Measurements from ENCODE around the gene ARF3. TPM values are rescaled to one million over a fixed set of nuclear protein-coding genes. Genes with fewer than 3 reads are reported as not detected.

The ARF3 gene
- total and polyA plus RNA-seq, 2 of the 13 experiments (the other 11 are each of a cell fraction or from before 2014, with no cell fraction given), result 53.8 to 57.9 TPM

DNA sequence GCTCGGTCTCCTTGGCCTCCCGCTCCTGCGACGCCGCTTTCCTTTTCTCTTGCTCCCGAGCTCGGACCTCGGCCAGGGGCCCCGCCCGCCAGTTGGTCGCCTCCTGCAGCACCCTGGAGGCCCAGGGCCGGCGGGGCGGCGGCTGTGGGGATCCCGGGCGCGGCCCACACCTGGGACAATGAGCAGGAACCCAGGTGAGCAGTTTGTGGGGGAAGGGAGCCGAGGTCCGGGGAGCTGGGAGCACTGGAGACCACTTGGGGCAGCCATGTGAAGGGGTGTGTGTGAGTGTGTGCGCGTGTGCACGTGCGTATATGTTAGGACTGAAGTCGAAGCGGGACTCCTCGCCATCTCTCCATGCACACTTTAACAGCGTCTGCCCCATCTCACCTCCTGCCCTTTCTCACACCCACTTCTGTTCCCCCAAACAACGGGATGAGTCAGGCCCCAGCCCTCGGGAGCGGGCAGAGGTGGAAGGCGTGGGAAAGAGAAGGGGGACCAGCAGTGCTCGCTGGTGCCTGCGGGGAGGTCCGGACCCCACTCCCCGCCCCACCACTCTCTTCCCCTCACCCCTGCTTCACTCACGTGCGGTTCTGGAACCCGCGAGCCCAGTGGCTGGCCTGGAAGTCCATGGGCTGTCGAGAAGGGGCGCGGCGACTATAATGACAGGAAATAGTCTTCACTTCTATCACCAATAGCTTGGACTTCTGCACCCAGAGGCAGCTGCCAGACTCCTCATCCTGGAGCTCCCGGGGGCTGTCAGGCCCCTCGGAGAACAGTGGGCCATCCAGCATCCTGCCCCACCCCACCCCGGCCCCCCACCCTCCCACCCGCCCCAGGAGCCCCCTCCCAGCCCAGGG lies 41.4 kb upstream of the ARF3 start (continued):
- TF ChIP-seq, protein P1, sequence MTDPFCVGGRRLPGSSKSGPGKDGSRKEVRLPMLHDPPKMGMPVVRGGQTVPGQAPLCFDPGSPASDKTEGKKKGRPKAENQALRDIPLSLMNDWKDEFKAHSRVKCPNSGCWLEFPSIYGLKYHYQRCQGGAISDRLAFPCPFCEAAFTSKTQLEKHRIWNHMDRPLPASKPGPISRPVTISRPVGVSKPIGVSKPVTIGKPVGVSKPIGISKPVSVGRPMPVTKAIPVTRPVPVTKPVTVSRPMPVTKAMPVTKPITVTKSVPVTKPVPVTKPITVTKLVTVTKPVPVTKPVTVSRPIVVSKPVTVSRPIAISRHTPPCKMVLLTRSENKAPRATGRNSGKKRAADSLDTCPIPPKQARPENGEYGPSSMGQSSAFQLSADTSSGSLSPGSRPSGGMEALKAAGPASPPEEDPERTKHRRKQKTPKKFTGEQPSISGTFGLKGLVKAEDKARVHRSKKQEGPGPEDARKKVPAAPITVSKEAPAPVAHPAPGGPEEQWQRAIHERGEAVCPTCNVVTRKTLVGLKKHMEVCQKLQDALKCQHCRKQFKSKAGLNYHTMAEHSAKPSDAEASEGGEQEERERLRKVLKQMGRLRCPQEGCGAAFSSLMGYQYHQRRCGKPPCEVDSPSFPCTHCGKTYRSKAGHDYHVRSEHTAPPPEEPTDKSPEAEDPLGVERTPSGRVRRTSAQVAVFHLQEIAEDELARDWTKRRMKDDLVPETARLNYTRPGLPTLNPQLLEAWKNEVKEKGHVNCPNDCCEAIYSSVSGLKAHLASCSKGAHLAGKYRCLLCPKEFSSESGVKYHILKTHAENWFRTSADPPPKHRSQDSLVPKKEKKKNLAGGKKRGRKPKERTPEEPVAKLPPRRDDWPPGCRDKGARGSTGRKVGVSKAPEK (CRISPR knock-in tag; IDR thresholded peaks at IDR 0.05; ENCODE audit: borderline replicate concordance), result no peak
- no peak for TF ChIP-seq MTF2 (CRISPR knock-in tag; IDR thresholded peaks at IDR 0.05; ENCODE audit: borderline replicate concordance)
- TF ChIP-seq ELK4 (CRISPR knock-in tag; IDR thresholded peaks at IDR 0.05; ENCODE audit: borderline replicate concordance), result no peak
- TF ChIP-seq CEBPZ (IDR thresholded peaks at IDR 0.05; ENCODE audit: low read length), result no peak
- TF ChIP-seq ZNF101 (CRISPR knock-in tag; IDR thresholded peaks at IDR 0.05; ENCODE audit: borderline replicate concordance, low read depth), result no peak; the same call in 1 of the 2 replicates
- TF ChIP-seq RELA (CRISPR knock-in tag; IDR thresholded peaks at IDR 0.05), result no peak
- TF ChIP-seq ZNF761 (CRISPR knock-in tag; conservative IDR thresholded peaks at IDR 0.05), result 0 out of 2 replicates have a peak, but pooled peaks have one; percentile 87
- no peak for TF ChIP-seq SYNCRIP (IDR thresholded peaks at IDR 0.05; ENCODE audit: insufficient read depth, low read depth, low read length)
- TF ChIP-seq ZNF33B (CRISPR knock-in tag; IDR thresholded peaks at IDR 0.05), result peak; percentile 80; the same call in 1 of the 2 replicates
- TF ChIP-seq SRSF1 (optimal IDR thresholded peaks at IDR 0.05; ENCODE audit: low read depth, low read length), result no peak
- peak; percentile 46; the same call in 1 of the 2 replicates for TF ChIP-seq ZNF589 (CRISPR knock-in tag; conservative IDR thresholded peaks at IDR 0.05)
- peak; percentile 94 for TF ChIP-seq ZNF773 (CRISPR knock-in tag; IDR thresholded peaks at IDR 0.05; ENCODE audit: borderline replicate concordance)
- no peak for TF ChIP-seq AKAP8 (CRISPR knock-in tag; IDR thresholded peaks at IDR 0.05)
- no peak for TF ChIP-seq SP1 (IDR thresholded peaks at IDR 0.05)
- no peak for TF ChIP-seq SP1 (CRISPR knock-in tag; IDR thresholded peaks at IDR 0.05)
- TF ChIP-seq ZNF570 (CRISPR knock-in tag; IDR thresholded peaks at IDR 0.05; ENCODE audit: borderline replicate concordance), result 0 out of 2 replicates have a peak, but pooled peaks have one; percentile 28
- no peak for TF ChIP-seq HNRNPUL1 (IDR thresholded peaks at IDR 0.05; ENCODE audit: low read depth, low read length)
- peak; percentile 92; the same call in 1 of the 2 replicates for TF ChIP-seq ZNF737 (CRISPR knock-in tag; IDR thresholded peaks at IDR 0.05; ENCODE audit: borderline replicate concordance)
- TF ChIP-seq SNAI1 (CRISPR knock-in tag; IDR thresholded peaks at IDR 0.05; ENCODE audit: borderline replicate concordance), result peak; percentile 86
- no peak for TF ChIP-seq RORA (CRISPR knock-in tag; IDR thresholded peaks at IDR 0.05)
- peak; percentile 77 for TF ChIP-seq ZNF766 (CRISPR knock-in tag; IDR thresholded peaks at IDR 0.05; ENCODE audit: borderline replicate concordance)
- peak; percentile 68; the same call in 1 of the 2 replicates for TF ChIP-seq ZNF12 (CRISPR knock-in tag; IDR thresholded peaks at IDR 0.05)

Measured in HepG2 (cell line).